B cell (primary cell): ENCODE results near the gene PKIB.

Experiments
- CTCF ChIP-seq: fragments of 200-600 bp; IDR thresholded peaks from one replicate; pipeline ENCODE4 v1.8.0; 2022; ENCODE audit warnings: antibody characterized with exemption, mild to moderate bottlenecking
- EZH2 ChIP-seq: IDR thresholded peaks from 2 replicates; pipeline ENCODE4 v1.6.1; 2012; ENCODE audit warnings: borderline replicate concordance, low read depth, mild to moderate bottlenecking, moderate library complexity, low read length; ENCODE audit not compliant: insufficient read depth, poor library complexity, severe bottlenecking

- TF ChIP-seq CTCF (no peak), EZH2 (no peak)
Observed at GRCh38 chr6:122730334-122730733, 120.1 kb downstream of the PKIB start.
